ENCODE data around the gene FHAD1. TPM values are rescaled to one million over a fixed set of nuclear protein-coding genes. Genes with fewer than 3 reads are reported as not detected.

The FHAD1 gene
- total and polyA plus RNA-seq, 9 of the 15 experiments (the other 6 are each of a cell fraction or from before 2014, with no cell fraction given): 0.32 to 2.1 (median 1.5) TPM; not detected in 1

- intact Hi-C loops (cut with micrococcal nuclease): no loop called here
- Histone ChIP-seq H3K27me3 (ENCODE audit: control insufficient read depth in 2 of 2, insufficient read depth in 2 of 2, low read length in 2 of 2) (no peaks in the 10 kb centered on the region), H2AFZ (ENCODE audit: low read depth, low read length) (no peak overlapping the region), H3K9me1 (ENCODE audit: control insufficient read depth, insufficient read depth, low read length) (no peaks in the 10 kb centered on the region), H3K79me2 (ENCODE audit: control insufficient read depth, insufficient read depth, low read length) (no peaks in the 10 kb centered on the region), H3K27ac (ENCODE audit: extremely low read depth, low read depth, low read length) (no peak overlapping the region), H4K20me1 (replicated peaks; ENCODE audit: control insufficient read depth, insufficient read depth, low read length) (no peaks in the 10 kb centered on the region), H3K4me2 (ENCODE audit: insufficient read depth, low read length) (no peak overlapping the region), H3K4me1 (replicated peaks in 1 of 2; ENCODE audit: control insufficient read depth in 2 of 2, insufficient read depth in 2 of 2, low read length in 2 of 2) (peaks cover 7 to 19% of the 10 kb centered on the region in 2 experiments; a peak in 4 of 5 replicates), H3K4me3 (no peak overlapping the region), H3K9ac (ENCODE audit: insufficient read depth in 1 of 2, low read depth in 2 of 2, low read length in 2 of 2) (no peak overlapping the region), H3K9me3 (replicated peaks; ENCODE audit: control insufficient read depth, insufficient read depth, low read depth, low read length) (no peaks in the 10 kb centered on the region), H3K36me3 (ENCODE audit: control insufficient read depth, insufficient read depth, low read length) (no peaks in the 10 kb centered on the region)
- CTCF ChIA-PET (ENCODE audit: low intra/inter-chr PET ratio): interaction anchor here (0.6 kb wide), 1 partner anchor 56 kb away, joined by 3 read pairs; no protein-coding TSS in a partner anchor
- WGBS (ENCODE audit: insufficient coverage, low coverage, missing lambda C conversion rate): 34% methylated on average over 6 of the region's 6 CpGs
- BruUV-seq (replicated peaks): no TSS peak
- no peak for ATAC-seq
- no peak for DNase-seq (ENCODE audit: extremely low read depth in 1 of 4, low spot score in 3 of 4)
- FAIRE-seq: no peak
- in situ Hi-C loops (cut with MboI): no loop called here
- POLR2A ChIA-PET: interaction anchor here (0.6 to 1.2 kb wide), 4 partner anchors 14 to 224 kb away, joined by 3 to 6 read pairs (median 4); partner anchors contain the start of gene CELA2A
- TF ChIP-seq TAL1 (IDR thresholded peaks at IDR 0.05) (no peak), ZBTB40 (IDR thresholded peaks at IDR 0.05) (no peak), ZBTB40 (CRISPR knock-in tag; IDR thresholded peaks at IDR 0.05) (no peak), BCOR (IDR thresholded peaks at IDR 0.05) (no peak), SIN3B (IDR thresholded peaks at IDR 0.05; ENCODE audit: low read depth) (no peak), GTF2A2 (tag; IDR thresholded peaks at IDR 0.05) (no peak), PHF20 (IDR thresholded peaks at IDR 0.05; ENCODE audit: partially characterized antibody) (no peak), POLR2H (tag; IDR thresholded peaks at IDR 0.05; ENCODE audit: low read depth) (no peak), PHB (CRISPR knock-in tag; IDR thresholded peaks at IDR 0.05) (no peak), MEF2A (IDR thresholded peaks at IDR 0.05; ENCODE audit: control insufficient read depth, low read depth, low read length) (no peak), ZNF174 (CRISPR knock-in tag; IDR thresholded peaks at IDR 0.05) (no peak), ELK1 (CRISPR knock-in tag; IDR thresholded peaks at IDR 0.05) (no peak), TBL1XR1 (IDR thresholded peaks at IDR 0.05; ENCODE audit: low read length in 2 of 2) (no peak)
- TF ChIP-seq, protein P1, sequence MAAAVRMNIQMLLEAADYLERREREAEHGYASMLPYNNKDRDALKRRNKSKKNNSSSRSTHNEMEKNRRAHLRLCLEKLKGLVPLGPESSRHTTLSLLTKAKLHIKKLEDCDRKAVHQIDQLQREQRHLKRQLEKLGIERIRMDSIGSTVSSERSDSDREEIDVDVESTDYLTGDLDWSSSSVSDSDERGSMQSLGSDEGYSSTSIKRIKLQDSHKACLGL (CRISPR knock-in tag; IDR thresholded peaks at IDR 0.05; ENCODE audit: borderline replicate concordance, poor library complexity, severe bottlenecking): no peak
These were observed 194.2 kb downstream of the FHAD1 start for GRCh38 chr1:15441247-15441646.

Data from K562 (cell line).